ENCODE measurements around the gene FBLN7. TPM values are rescaled to one million over a fixed set of nuclear protein-coding genes. Genes with fewer than 3 reads are reported as not detected.

The FBLN7 gene
- total and polyA plus RNA-seq, 4 donors, result 0.77 to 7.0 (median 1.9) TPM

- peaks cover 5 to 21% (median 13%) of the 10 kb centered on the region in 4 donors for H3K36me3 ChIP-seq (ENCODE audit: control insufficient read depth in 4 of 4, insufficient read depth in 4 of 4, low read length in 4 of 4)
- no peak for TF ChIP-seq CTCF (IDR thresholded peaks at IDR 0.05; ENCODE audit: control extremely low read depth, extremely low read depth)
- no peak overlapping the region for H3K4me3 ChIP-seq
- peak overlapping the region in 1 of 2 donors; percentile 40 for H3K27ac ChIP-seq (ENCODE audit: low read depth in 1 of 2, low read length in 1 of 2)
- no peak for ATAC-seq (ENCODE audit: insufficient read depth, low FRiP score)
- no peaks in the 10 kb centered on the region for H3K27me3 ChIP-seq (ENCODE audit: control insufficient read depth in 3 of 3, insufficient read depth in 3 of 3, low read length in 2 of 3)
- H3K4me1 ChIP-seq (ENCODE audit: control insufficient read depth in 5 of 5, insufficient read depth in 5 of 5, low read length in 5 of 5), result peaks cover 0 to 10% (median 1%) of the 10 kb centered on the region in 5 donors
- 81 to 89% methylated on average over 1 of the region's 1 CpG for WGBS, 2 donors
- H3K9me3 ChIP-seq (ENCODE audit: control insufficient read depth in 4 of 4, insufficient read depth in 3 of 4, low read length in 3 of 4), result no peaks in the 10 kb centered on the region
- H3K9ac ChIP-seq (ENCODE audit: insufficient read depth in 1 of 2, low read length in 2 of 2), result peak overlapping the region in 1 of 2 donors; percentile 55
- peak; percentile 17 to 69 (median 32) for DNase-seq
These were observed 45.0 kb upstream of the FBLN7 start for GRCh38 chr2:112093216-112093615.

GRCh38 chr2:112095681-112096080 is 42.5 kb upstream of the FBLN7 start:
- peaks cover 9 to 21% (median 13%) of the 10 kb centered on the region in 4 donors for H3K36me3 ChIP-seq (ENCODE audit: control insufficient read depth in 4 of 4, insufficient read depth in 4 of 4, low read length in 4 of 4)
- H3K9ac ChIP-seq (ENCODE audit: insufficient read depth in 1 of 2, low read length in 2 of 2), result no peak overlapping the region
- no peak for ATAC-seq (ENCODE audit: insufficient read depth, low FRiP score)
- peaks cover 0 to 10% (median 1%) of the 10 kb centered on the region in 5 donors for H3K4me1 ChIP-seq (ENCODE audit: control insufficient read depth in 5 of 5, insufficient read depth in 5 of 5, low read length in 5 of 5)
- WGBS, 2 donors, result 86% methylated on average over 1 of the region's 1 CpG
- no peaks in the 10 kb centered on the region for H3K27me3 ChIP-seq (ENCODE audit: control insufficient read depth in 3 of 3, insufficient read depth in 3 of 3, low read length in 2 of 3)
- no peak overlapping the region for H3K4me3 ChIP-seq
- no peaks in the 10 kb centered on the region for H3K9me3 ChIP-seq (ENCODE audit: control insufficient read depth in 4 of 4, insufficient read depth in 3 of 4, low read length in 3 of 4)
- TF ChIP-seq CTCF (IDR thresholded peaks at IDR 0.05; ENCODE audit: control extremely low read depth, extremely low read depth), result no peak
- H3K27ac ChIP-seq (ENCODE audit: low read depth in 1 of 2, low read length in 1 of 2), result no peak overlapping the region
- peak in 1 of 3 donors; percentile 10 for DNase-seq

DNA sequence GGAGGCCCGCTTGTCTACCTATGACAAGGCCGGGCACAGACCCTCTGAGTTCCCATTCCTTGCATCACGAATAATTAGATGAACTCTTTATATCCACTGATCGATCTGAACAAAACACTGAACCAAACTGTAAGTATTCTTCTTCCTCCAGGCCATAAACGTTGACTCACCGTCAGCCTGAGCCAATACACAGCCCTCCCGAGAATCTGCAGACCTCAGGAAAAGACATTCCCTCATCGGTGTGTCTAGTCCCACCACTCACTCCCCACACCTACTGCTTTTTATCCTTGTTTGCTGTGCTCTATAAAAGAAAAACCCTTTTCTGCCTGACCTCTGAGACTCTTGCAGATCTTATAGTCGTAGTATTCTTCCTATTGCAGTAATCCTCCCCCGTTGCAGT is 42.1 kb upstream of the FBLN7 start:
- H3K4me3 ChIP-seq, result no peak overlapping the region
- peaks cover 0 to 10% (median 1%) of the 10 kb centered on the region in 5 donors for H3K4me1 ChIP-seq (ENCODE audit: control insufficient read depth in 5 of 5, insufficient read depth in 5 of 5, low read length in 5 of 5)
- H3K9me3 ChIP-seq (ENCODE audit: control insufficient read depth in 4 of 4, insufficient read depth in 3 of 4, low read length in 3 of 4), result no peaks in the 10 kb centered on the region
- TF ChIP-seq CTCF (IDR thresholded peaks at IDR 0.05; ENCODE audit: control extremely low read depth, extremely low read depth), result no peak
- ATAC-seq (ENCODE audit: insufficient read depth, low FRiP score) (no peak), DNase-seq (no peak)
- H3K27ac ChIP-seq (ENCODE audit: low read depth in 1 of 2, low read length in 1 of 2), result no peak overlapping the region
- H3K27me3 ChIP-seq (ENCODE audit: control insufficient read depth in 3 of 3, insufficient read depth in 3 of 3, low read length in 2 of 3), result no peaks in the 10 kb centered on the region
- H3K9ac ChIP-seq (ENCODE audit: insufficient read depth in 1 of 2, low read length in 2 of 2), result no peak overlapping the region
- H3K36me3 ChIP-seq (ENCODE audit: control insufficient read depth in 4 of 4, insufficient read depth in 4 of 4, low read length in 4 of 4), result peaks cover 9 to 21% (median 13%) of the 10 kb centered on the region in 4 donors
- 78 to 84% methylated on average over 10 of the region's 10 CpGs for WGBS, 2 donors
